ENCODE data around the gene RHOXF2.

DNA sequence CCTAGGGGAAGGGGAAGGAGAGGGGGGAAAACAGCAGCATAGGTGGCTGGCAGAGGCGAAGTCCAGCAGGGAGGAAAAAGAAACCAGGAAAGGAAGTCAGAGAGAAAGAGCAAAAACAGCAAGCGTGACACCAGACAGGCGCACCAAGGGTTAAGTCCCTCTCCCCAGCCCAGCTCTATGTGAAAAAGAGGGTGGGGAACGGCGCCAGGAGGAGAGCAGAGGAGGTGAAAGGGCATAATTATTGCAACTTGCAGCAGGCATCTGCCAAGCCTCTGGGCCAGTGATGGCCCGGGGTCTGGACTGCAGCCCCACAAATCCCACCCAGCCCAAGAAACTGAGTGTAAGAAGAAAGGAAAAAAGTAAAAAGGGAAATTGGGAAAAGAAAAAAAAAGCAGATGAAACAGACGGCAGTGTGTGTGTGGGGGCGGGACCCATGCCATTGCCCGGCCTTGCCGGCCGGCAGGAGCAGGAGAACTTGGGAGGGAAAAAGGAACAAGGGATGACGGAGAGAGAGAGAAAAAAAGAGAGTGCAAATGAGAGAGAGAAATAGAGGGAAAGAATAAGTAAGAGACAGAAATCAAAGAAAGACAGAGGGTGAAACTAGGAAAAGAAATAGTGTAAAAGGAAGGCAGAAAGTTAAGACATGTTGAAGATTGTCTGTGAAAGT is 14.1 kb upstream of the RHOXF2 start:
- TF ChIP-seq CTCF (IDR thresholded peaks at IDR 0.05) = no peak
- TF ChIP-seq POLR2A (IDR thresholded peaks at IDR 0.05) = no peak

All from thyroid gland (tissue), 4 donors.